Measurements from ENCODE around the gene JMJD1C. TPM values are rescaled to one million over a fixed set of nuclear protein-coding genes. Genes with fewer than 3 reads are reported as not detected.

JMJD1C gene
- total and polyA plus RNA-seq, 8 donors, result 25.6 to 56.9 (median 36.7) TPM

GRCh38 chr10:63427013-63427412 is 38.8 kb downstream of the JMJD1C start:
- ATAC-seq (no peak), DNase-seq (no peak), FAIRE-seq (no peak)
- TF ChIP-seq CTCF (IDR thresholded peaks at IDR 0.05), result no peak
- no peak overlapping the region for H3K4me3 ChIP-seq
- no peaks in the 10 kb centered on the region for H3K27me3 ChIP-seq
- H3K9me3 ChIP-seq, result no peaks in the 10 kb centered on the region
- WGBS, 2 donors, result 97% methylated on average over 19 of the region's 19 CpGs
- no peaks in the 10 kb centered on the region for H3K36me3 ChIP-seq
- H3K27ac ChIP-seq, result no peak overlapping the region
- intact Hi-C loops (cut with DNase I), result no loop called here
- H3K4me1 ChIP-seq, result peaks cover 5 to 9% (median 7%) of the 10 kb centered on the region in 3 donors

GRCh38 chr10:63425512-63425911 is 40.3 kb downstream of the JMJD1C start:
- no peak for ATAC-seq
- intact Hi-C loops (cut with DNase I), result no loop called here
- Histone ChIP-seq H3K4me1 (peaks cover 4 to 7% (median 4%) of the 10 kb centered on the region in 3 donors), H3K27ac (no peak overlapping the region), H3K4me3 (no peak overlapping the region), H3K9me3 (no peaks in the 10 kb centered on the region), H3K36me3 (no peaks in the 10 kb centered on the region), H3K27me3 (no peaks in the 10 kb centered on the region)
- TF ChIP-seq CTCF (IDR thresholded peaks at IDR 0.05), result no peak
- FAIRE-seq, result no peak
- no peak for DNase-seq
- WGBS, 2 donors, result 73 to 74% methylated on average over 5 of the region's 5 CpGs

GRCh38 chr10:63424576-63424975 is 41.2 kb downstream of the JMJD1C start:
- intact Hi-C loops (cut with DNase I), result no loop called here
- ATAC-seq (no peak), FAIRE-seq (no peak), DNase-seq (no peak)
- Histone ChIP-seq H3K4me1 (peaks cover 0 to 4% (median 0%) of the 10 kb centered on the region in 3 donors), H3K4me3 (no peak overlapping the region), H3K27ac (no peak overlapping the region), H3K36me3 (no peaks in the 10 kb centered on the region), H3K9me3 (no peaks in the 10 kb centered on the region), H3K27me3 (no peaks in the 10 kb centered on the region)
- WGBS, 2 donors, result 93 to 100% methylated on average over 3 of the region's 3 CpGs
- no peak for TF ChIP-seq CTCF (IDR thresholded peaks at IDR 0.05)

- no peaks in the 10 kb centered on the region for H3K36me3 ChIP-seq
- ATAC-seq (no peak), DNase-seq (no peak), FAIRE-seq (no peak)
- H3K9me3 ChIP-seq, result no peaks in the 10 kb centered on the region
- peaks cover 0 to under 1% (median 0%) of the 10 kb centered on the region in 3 donors for H3K4me1 ChIP-seq
- no peak overlapping the region for H3K27ac ChIP-seq
- intact Hi-C loops (cut with DNase I), result no loop called here
- no peak for TF ChIP-seq CTCF (IDR thresholded peaks at IDR 0.05)
- no peaks in the 10 kb centered on the region for H3K27me3 ChIP-seq
- no peak overlapping the region for H3K4me3 ChIP-seq
- 89 to 93% methylated on average over 3 of the region's 3 CpGs for WGBS, 2 donors
These were observed 42.3 kb downstream of the JMJD1C start for GRCh38 chr10:63423494-63423893.

- no peaks in the 10 kb centered on the region for H3K36me3 ChIP-seq
- intact Hi-C loops (cut with DNase I), result no loop called here
- DNase-seq, result no peak
- H3K9me3 ChIP-seq, result no peaks in the 10 kb centered on the region
- H3K4me1 ChIP-seq, result peaks cover 3 to 12% (median 7%) of the 10 kb centered on the region in 3 donors
- TF ChIP-seq CTCF (IDR thresholded peaks at IDR 0.05), result no peak
- H3K27me3 ChIP-seq, result no peaks in the 10 kb centered on the region
- no peak overlapping the region for H3K27ac ChIP-seq
- no peak overlapping the region for H3K4me3 ChIP-seq
- FAIRE-seq, result no peak
- peak in 2 of 4 donors; percentile 61 to 71 for ATAC-seq
These were observed 44.2 kb downstream of the JMJD1C start for GRCh38 chr10:63421591-63421990.

All from pancreas (tissue), 10 donors.